Karpas-422 (cell line): ENCODE results near the gene IL24. TPM values are rescaled to one million over a fixed set of nuclear protein-coding genes. Genes with fewer than 3 reads are reported as not detected.

Experiments
- DNase-seq: peaks from one replicate; pipeline ENCODE4 v3.0.0-alpha.2; 2015
- H2AFZ ChIP-seq: fragments of 200-600 bp; sonication (generic); 2 replicates; pipeline ENCODE4 v1.6.1; 2014; ENCODE audit warnings: antibody characterized with exemption, low read length, mixed read lengths
- H3K27ac ChIP-seq: fragments of 200-600 bp; sonication (generic); 2 replicates; pipeline ENCODE4 v1.5.1; 2014; ENCODE audit warnings: mild to moderate bottlenecking, low read length, moderate library complexity
- H3K27me3 ChIP-seq: fragments of 200-600 bp; sonication (generic); 2 replicates; pipeline ENCODE4 v1.6.1; 2014; ENCODE audit warnings: low read length, mixed read lengths
- H3K36me3 ChIP-seq: fragments of 200-600 bp; sonication (generic); 2 replicates; pipeline ENCODE4 v1.6.1; 2014; ENCODE audit warnings: low read length, mixed read lengths; ENCODE audit not compliant: insufficient read depth
- H3K4me1 ChIP-seq: fragments of 200-600 bp; sonication (generic); 2 replicates; pipeline ENCODE4 v1.6.1; 2014; ENCODE audit warnings: mild to moderate bottlenecking, low read length, mixed read lengths
- H3K4me2 ChIP-seq: fragments of 200-600 bp; sonication (generic); 2 replicates; pipeline ENCODE4 v1.6.1; 2014; ENCODE audit warnings: low read length, low read depth, mild to moderate bottlenecking; ENCODE audit not compliant: poor library complexity, severe bottlenecking
- H3K4me3 ChIP-seq: fragments of 200-600 bp; sonication (generic); 2 replicates; pipeline ENCODE4 v1.5.1; 2014; ENCODE audit warnings: mild to moderate bottlenecking, antibody characterized with exemption, low read length, mixed read lengths
- H3K79me2 ChIP-seq: fragments of 200-600 bp; sonication (generic); 2 replicates; pipeline ENCODE4 v1.6.1; 2014; ENCODE audit warnings: mild to moderate bottlenecking, low read length, mixed read lengths
- H3K9ac ChIP-seq: fragments of 200-600 bp; sonication (generic); 2 replicates; pipeline ENCODE4 v1.6.0; 2014; ENCODE audit warnings: low read length
- H3K9me2 ChIP-seq: fragments of 200-600 bp; sonication (generic), shearing (Covaris generic); replicated peaks from 2 replicates; pipeline ENCODE4 v1.6.0; 2014; ENCODE audit warnings: mild to moderate bottlenecking, low read length, moderate library complexity; ENCODE audit not compliant: insufficient read depth
- H3K9me3 ChIP-seq: fragments of 300-700, 200-600 bp; sonication (generic); 2 replicates; pipeline ENCODE4 v1.6.1; 2014; ENCODE audit warnings: low read length, mixed read lengths
- H4K20me1 ChIP-seq: fragments of 200-600 bp; sonication (generic); 2 replicates; pipeline ENCODE4 v1.6.1; 2014; ENCODE audit warnings: mild to moderate bottlenecking, antibody characterized with exemption, low read length, low read depth; ENCODE audit not compliant: insufficient read depth
- total RNA-seq: library from RNA; depleted of rRNA; stranded (reverse); fragments of >200 nt; shearing (Covaris generic); gene quantifications from 2 replicates; pipeline ENCODE4 v1.2.3, GENCODE V29; 2014; ENCODE audit warnings: low replicate concordance

Gene IL24
- total RNA-seq, 1 experiment from 2014 or later, result not detected

GRCh38 chr1:206856674-206857464 lies 40.4 kb upstream of the IL24 start:
- no peak overlapping the region for H3K4me2 ChIP-seq
- DNase-seq, result peak; percentile 65
- no peaks in the 10 kb centered on the region for H3K36me3 ChIP-seq
- no peaks in the 10 kb centered on the region for H3K79me2 ChIP-seq
- H3K9me2 ChIP-seq, result no peaks in the 10 kb centered on the region
- H4K20me1 ChIP-seq, result no peaks in the 10 kb centered on the region
- no peak overlapping the region for H3K9ac ChIP-seq
- H3K27ac ChIP-seq, result no peak overlapping the region
- no peaks in the 10 kb centered on the region for H3K27me3 ChIP-seq
- H3K4me1 ChIP-seq, result no peaks in the 10 kb centered on the region
- no peak overlapping the region for H2AFZ ChIP-seq
- no peaks in the 10 kb centered on the region for H3K9me3 ChIP-seq
- no peak overlapping the region for H3K4me3 ChIP-seq

GRCh38 chr1:206859082-206859521 lies 38.1 kb upstream of the IL24 start:
- Histone ChIP-seq H3K79me2 (no peaks in the 10 kb centered on the region), H3K9me3 (no peaks in the 10 kb centered on the region), H3K4me3 (no peak overlapping the region), H4K20me1 (no peaks in the 10 kb centered on the region), H3K9me2 (no peaks in the 10 kb centered on the region), H3K4me2 (no peak overlapping the region), H3K27me3 (no peaks in the 10 kb centered on the region), H3K36me3 (no peaks in the 10 kb centered on the region), H2AFZ (no peak overlapping the region), H3K27ac (no peak overlapping the region), H3K4me1 (no peaks in the 10 kb centered on the region), H3K9ac (no peak overlapping the region)
- no peak for DNase-seq

GRCh38 chr1:206860165-206860564 lies 37.1 kb upstream of the IL24 start:
- no peaks in the 10 kb centered on the region for H3K4me1 ChIP-seq
- H3K36me3 ChIP-seq, result no peaks in the 10 kb centered on the region
- H3K4me2 ChIP-seq, result no peak overlapping the region
- no peaks in the 10 kb centered on the region for H3K79me2 ChIP-seq
- no peak overlapping the region for H3K4me3 ChIP-seq
- H3K27me3 ChIP-seq, result no peaks in the 10 kb centered on the region
- H3K9me3 ChIP-seq, result no peaks in the 10 kb centered on the region
- no peak overlapping the region for H3K9ac ChIP-seq
- H3K9me2 ChIP-seq, result no peaks in the 10 kb centered on the region
- H2AFZ ChIP-seq, result no peak overlapping the region
- DNase-seq, result no peak
- H3K27ac ChIP-seq, result no peak overlapping the region
- no peaks in the 10 kb centered on the region for H4K20me1 ChIP-seq

- Histone ChIP-seq H3K9ac (no peak overlapping the region), H3K36me3 (no peaks in the 10 kb centered on the region), H3K4me1 (no peaks in the 10 kb centered on the region), H3K9me2 (no peaks in the 10 kb centered on the region), H3K27ac (no peak overlapping the region), H4K20me1 (no peaks in the 10 kb centered on the region), H3K9me3 (no peaks in the 10 kb centered on the region), H2AFZ (no peak overlapping the region), H3K27me3 (no peaks in the 10 kb centered on the region), H3K79me2 (no peaks in the 10 kb centered on the region), H3K4me3 (no peak overlapping the region), H3K4me2 (no peak overlapping the region)
- no peak for DNase-seq
These were observed 34.0 kb upstream of the IL24 start for GRCh38 chr1:206863266-206863665.

- no peaks in the 10 kb centered on the region for H4K20me1 ChIP-seq
- H3K4me2 ChIP-seq, result no peak within 1 kb of the TSS
- H3K27ac ChIP-seq, result no peak within 1 kb of the TSS
- no peaks in the 10 kb centered on the region for H3K4me1 ChIP-seq
- no peaks in the 10 kb centered on the region for H3K27me3 ChIP-seq
- H3K9ac ChIP-seq, result no peak within 1 kb of the TSS
- no peaks in the 10 kb centered on the region for H3K36me3 ChIP-seq
- DNase-seq, result peak; percentile 88
- no peak within 1 kb of the TSS for H2AFZ ChIP-seq
- no peaks in the 10 kb centered on the region for H3K79me2 ChIP-seq
- no peaks in the 10 kb centered on the region for H3K9me3 ChIP-seq
- no peaks in the 10 kb centered on the region for H3K9me2 ChIP-seq
- H3K4me3 ChIP-seq, result no peak within 1 kb of the TSS
These were observed 32.1 kb upstream of the IL24 start, which contains the start of gene IL20 for GRCh38 chr1:206864939-206865671. IL20 (plus strand) TSS chr1:206865623; CDS start chr1:206865853, 230 bp downstream.

GRCh38 chr1:206866062-206866461 lies 31.2 kb upstream of the IL24 start:
- no peak overlapping the region for H3K4me2 ChIP-seq
- no peaks in the 10 kb centered on the region for H4K20me1 ChIP-seq
- H3K79me2 ChIP-seq, result no peaks in the 10 kb centered on the region
- H3K9me2 ChIP-seq, result no peaks in the 10 kb centered on the region
- H3K27me3 ChIP-seq, result no peaks in the 10 kb centered on the region
- H3K4me1 ChIP-seq, result no peaks in the 10 kb centered on the region
- no peak overlapping the region for H2AFZ ChIP-seq
- DNase-seq, result no peak
- no peak overlapping the region for H3K27ac ChIP-seq
- H3K9ac ChIP-seq, result no peak overlapping the region
- H3K4me3 ChIP-seq, result no peak overlapping the region
- no peaks in the 10 kb centered on the region for H3K36me3 ChIP-seq
- no peaks in the 10 kb centered on the region for H3K9me3 ChIP-seq

- H3K36me3 ChIP-seq, result no peaks in the 10 kb centered on the region
These were observed 30.0 kb upstream of the IL24 start for GRCh38 chr1:206867239-206867638.

GRCh38 chr1:206867716-206868115 lies 29.5 kb upstream of the IL24 start:
- Histone ChIP-seq H3K4me3 (no peak overlapping the region), H2AFZ (no peak overlapping the region), H3K36me3 (no peaks in the 10 kb centered on the region), H3K9me3 (no peaks in the 10 kb centered on the region), H3K79me2 (no peaks in the 10 kb centered on the region), H3K9me2 (no peaks in the 10 kb centered on the region), H3K27ac (no peak overlapping the region), H3K4me2 (no peak overlapping the region), H3K4me1 (no peaks in the 10 kb centered on the region), H4K20me1 (no peaks in the 10 kb centered on the region), H3K9ac (no peak overlapping the region), H3K27me3 (no peaks in the 10 kb centered on the region)
- no peak for DNase-seq

More at GRCh38 chr1:206867239-206867638, 30.0 kb upstream of the IL24 start:
- no peak overlapping the region for H2AFZ ChIP-seq
- no peak overlapping the region for H3K4me3 ChIP-seq
- H3K4me2 ChIP-seq, result no peak overlapping the region
- H3K4me1 ChIP-seq, result no peaks in the 10 kb centered on the region
- no peaks in the 10 kb centered on the region for H3K27me3 ChIP-seq
- no peaks in the 10 kb centered on the region for H3K79me2 ChIP-seq
- H3K9me3 ChIP-seq, result no peaks in the 10 kb centered on the region
- H3K9ac ChIP-seq, result no peak overlapping the region
- no peak for DNase-seq
- H4K20me1 ChIP-seq, result no peaks in the 10 kb centered on the region
- no peak overlapping the region for H3K27ac ChIP-seq
- H3K9me2 ChIP-seq, result no peaks in the 10 kb centered on the region
